OCI-LY1 (cell line): ENCODE results near the gene XPO5.

ENCODE experiments used
- H2AFZ ChIP-seq: fragments of 200-600 bp; sonication (generic), shearing (Covaris generic); 2 replicates; pipeline ENCODE4 v1.6.0; 2014; ENCODE audit warnings: antibody characterized with exemption, mild to moderate bottlenecking, low read length
- H3F3A ChIP-seq: fragments of 200-600 bp; sonication (generic), shearing (Covaris generic); 2 replicates; pipeline ENCODE4 v1.6.0; 2014; ENCODE audit warnings: mild to moderate bottlenecking, antibody characterized with exemption, low read length, moderate library complexity; ENCODE audit not compliant: insufficient read depth
- H3K27ac ChIP-seq: fragments of 200-600 bp; sonication (generic); 2 replicates; pipeline ENCODE4 v1.5.1; 2014; ENCODE audit warnings: low read length, mixed run types, mild to moderate bottlenecking, low read depth; ENCODE audit not compliant: poor library complexity, severe bottlenecking
- H3K27me3 ChIP-seq: fragments of 200-600 bp; sonication (generic); 2 replicates; pipeline ENCODE4 v1.6.0; 2014; ENCODE audit warnings: antibody characterized with exemption, mild to moderate bottlenecking, low read length, moderate library complexity; ENCODE audit not compliant: insufficient read depth
- H3K36me3 ChIP-seq: fragments of 200-600 bp; sonication (generic); 2 replicates; pipeline ENCODE4 v1.6.1; 2014; ENCODE audit warnings: mild to moderate bottlenecking, antibody characterized with exemption, low read length, moderate library complexity, mixed read lengths; ENCODE audit not compliant: insufficient read depth
- H3K4me1 ChIP-seq: fragments of 200-600 bp; sonication (generic); 2 replicates; pipeline ENCODE4 v1.5.1; 2014; ENCODE audit warnings: mild to moderate bottlenecking, low read length, moderate library complexity; ENCODE audit not compliant: insufficient read depth, severe bottlenecking
- H3K4me2 ChIP-seq: fragments of 200-600 bp; sonication (generic), shearing (Covaris generic); 2 replicates; pipeline ENCODE4 v1.6.1; 2014; ENCODE audit warnings: low read length
- H3K4me3 ChIP-seq: fragments of 200-600 bp; sonication (generic); 2 replicates; pipeline ENCODE4 v1.5.1; 2014; ENCODE audit warnings: low read length, low read depth, mild to moderate bottlenecking, mixed read lengths; ENCODE audit not compliant: poor library complexity, severe bottlenecking
- H3K79me2 ChIP-seq: fragments of 200-600 bp; shearing (Covaris generic); 2 replicates; pipeline ENCODE4 v1.6.1; 2016; ENCODE audit warnings: mixed run types, low read length, mixed read lengths; ENCODE audit not compliant: insufficient read depth
- H3K9ac ChIP-seq: fragments of 200-600 bp; sonication (generic), shearing (Covaris generic); 2 replicates; pipeline ENCODE4 v1.6.1; 2014; ENCODE audit warnings: mild to moderate bottlenecking, low read length, mixed read lengths
- H3K9me2 ChIP-seq: fragments of 200-600 bp; sonication (generic), shearing (Covaris generic); 2 replicates; pipeline ENCODE4 v1.6.1; 2014; ENCODE audit warnings: low read depth, mild to moderate bottlenecking, low read length, mixed read lengths
- H3K9me3 ChIP-seq: fragments of 200-600 bp; shearing (Covaris generic); 2 replicates; pipeline ENCODE4 v1.6.1; 2014; ENCODE audit warnings: low read length, mixed read lengths
- H4K20me1 ChIP-seq: fragments of 200-600 bp; sonication (generic), shearing (Covaris generic); 2 replicates; pipeline ENCODE4 v1.6.0; 2016; ENCODE audit warnings: mild to moderate bottlenecking, low read length; ENCODE audit not compliant: insufficient read depth
- EZH2 ChIP-seq: fragments of 200-600 bp; sonication (generic), shearing (Covaris generic); IDR thresholded peaks from 2 replicates; pipeline ENCODE4 v1.8.0; 2017; ENCODE audit warnings: borderline replicate concordance, mixed run types, mild to moderate bottlenecking, antibody characterized with exemption, low read length, moderate library complexity, mixed read lengths
- TF ChIP-seq, protein P1 (sequence below): fragments of 200-600 bp; sonication (generic), shearing (Covaris generic); IDR thresholded peaks from 2 replicates; pipeline ENCODE4 v1.5.1; 2017; ENCODE audit warnings: mild to moderate bottlenecking, antibody characterized with exemption, low read length, moderate library complexity, mixed read lengths

XPO5 gene

DNA sequence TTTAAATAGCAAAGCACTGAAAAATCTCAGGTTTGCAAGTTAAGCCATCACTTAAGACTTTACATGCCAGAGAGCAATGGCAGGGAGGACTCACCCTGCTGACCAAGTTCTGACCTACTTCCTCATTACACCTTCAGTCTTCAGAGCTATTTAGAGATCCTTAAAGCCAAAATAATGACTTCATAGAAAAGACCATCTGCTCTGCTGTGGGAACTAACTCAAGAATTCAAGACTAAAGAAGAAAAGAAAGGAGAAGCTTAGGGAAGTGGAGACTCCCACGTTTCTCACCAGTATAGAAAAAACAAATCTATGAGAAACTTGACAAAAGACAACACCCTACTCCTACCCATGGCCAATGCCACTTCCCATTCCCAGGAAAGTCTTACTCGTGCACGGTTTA is 28.6 kb downstream of the XPO5 start:
- H3K9me3 ChIP-seq = no peaks in the 10 kb centered on the region
- no peaks in the 10 kb centered on the region for H3K79me2 ChIP-seq
- no peaks in the 10 kb centered on the region for H3K27me3 ChIP-seq
- no peak for TF ChIP-seq EZH2
- TF ChIP-seq, protein P1, sequence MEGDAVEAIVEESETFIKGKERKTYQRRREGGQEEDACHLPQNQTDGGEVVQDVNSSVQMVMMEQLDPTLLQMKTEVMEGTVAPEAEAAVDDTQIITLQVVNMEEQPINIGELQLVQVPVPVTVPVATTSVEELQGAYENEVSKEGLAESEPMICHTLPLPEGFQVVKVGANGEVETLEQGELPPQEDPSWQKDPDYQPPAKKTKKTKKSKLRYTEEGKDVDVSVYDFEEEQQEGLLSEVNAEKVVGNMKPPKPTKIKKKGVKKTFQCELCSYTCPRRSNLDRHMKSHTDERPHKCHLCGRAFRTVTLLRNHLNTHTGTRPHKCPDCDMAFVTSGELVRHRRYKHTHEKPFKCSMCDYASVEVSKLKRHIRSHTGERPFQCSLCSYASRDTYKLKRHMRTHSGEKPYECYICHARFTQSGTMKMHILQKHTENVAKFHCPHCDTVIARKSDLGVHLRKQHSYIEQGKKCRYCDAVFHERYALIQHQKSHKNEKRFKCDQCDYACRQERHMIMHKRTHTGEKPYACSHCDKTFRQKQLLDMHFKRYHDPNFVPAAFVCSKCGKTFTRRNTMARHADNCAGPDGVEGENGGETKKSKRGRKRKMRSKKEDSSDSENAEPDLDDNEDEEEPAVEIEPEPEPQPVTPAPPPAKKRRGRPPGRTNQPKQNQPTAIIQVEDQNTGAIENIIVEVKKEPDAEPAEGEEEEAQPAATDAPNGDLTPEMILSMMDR = no peak
- H3K4me1 ChIP-seq = no peaks in the 10 kb centered on the region
- no peak overlapping the region for H3K4me3 ChIP-seq
- H3K9me2 ChIP-seq = no peaks in the 10 kb centered on the region
- no peak overlapping the region for H3K27ac ChIP-seq
- H3F3A ChIP-seq = no peaks in the 10 kb centered on the region
- H4K20me1 ChIP-seq = no peaks in the 10 kb centered on the region
- H2AFZ ChIP-seq = no peak overlapping the region
- H3K9ac ChIP-seq = no peak overlapping the region
- no peak overlapping the region for H3K4me2 ChIP-seq
- peaks cover 94% of the 10 kb centered on the region for H3K36me3 ChIP-seq

DNA sequence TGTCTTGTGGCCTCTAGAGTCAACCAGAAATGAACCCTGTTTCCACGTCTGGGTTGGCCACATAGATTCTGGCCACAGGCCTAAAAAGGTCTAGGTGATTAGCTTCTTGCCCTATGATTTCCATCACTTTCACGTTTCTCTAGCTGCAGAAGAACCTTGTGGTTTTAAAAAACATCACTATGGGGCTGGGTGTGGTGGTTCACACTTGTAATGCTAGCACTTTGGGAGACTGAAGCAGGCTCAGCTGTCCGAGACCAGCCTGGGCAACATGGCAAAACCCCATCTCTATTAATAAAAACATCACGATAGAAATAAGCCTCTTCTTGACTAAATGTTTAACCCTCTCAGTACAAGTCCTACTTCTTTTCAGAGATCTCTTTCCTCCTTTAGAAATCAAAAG is 31.4 kb downstream of the XPO5 start:
- H3K27me3 ChIP-seq = no peaks in the 10 kb centered on the region
- H3K27ac ChIP-seq = no peak overlapping the region
- TF ChIP-seq, protein P1 = no peak
- TF ChIP-seq EZH2 = no peak
- no peak overlapping the region for H3K4me3 ChIP-seq
- no peak overlapping the region for H3K9ac ChIP-seq
- H3K9me2 ChIP-seq = no peaks in the 10 kb centered on the region
- H3F3A ChIP-seq = no peaks in the 10 kb centered on the region
- H3K79me2 ChIP-seq = no peaks in the 10 kb centered on the region
- no peaks in the 10 kb centered on the region for H3K4me1 ChIP-seq
- no peaks in the 10 kb centered on the region for H4K20me1 ChIP-seq
- no peaks in the 10 kb centered on the region for H3K9me3 ChIP-seq
- no peak overlapping the region for H2AFZ ChIP-seq
- no peak overlapping the region for H3K4me2 ChIP-seq
- peaks cover 91% of the 10 kb centered on the region for H3K36me3 ChIP-seq

GRCh38 chr6:43541774-43542471 is 33.9 kb downstream of the XPO5 start:
- no peaks in the 10 kb centered on the region for H4K20me1 ChIP-seq
- no peaks in the 10 kb centered on the region for H3K79me2 ChIP-seq
- H3K4me1 ChIP-seq = no peaks in the 10 kb centered on the region
- no peak overlapping the region for H3K4me3 ChIP-seq
- no peak for TF ChIP-seq EZH2
- TF ChIP-seq, protein P1 = no peak
- no peaks in the 10 kb centered on the region for H3K27me3 ChIP-seq
- H2AFZ ChIP-seq = no peak overlapping the region
- H3K9me2 ChIP-seq = no peaks in the 10 kb centered on the region
- no peaks in the 10 kb centered on the region for H3K9me3 ChIP-seq
- no peak overlapping the region for H3K4me2 ChIP-seq
- H3K27ac ChIP-seq = no peak overlapping the region
- H3F3A ChIP-seq = no peaks in the 10 kb centered on the region
- H3K36me3 ChIP-seq = peaks cover 86% of the 10 kb centered on the region
- H3K9ac ChIP-seq = no peak overlapping the region
